Neural progenitor cell (in vitro differentiated cells): Measurements from ENCODE around the gene COL20A1. TPM values are rescaled to one million over a fixed set of nuclear protein-coding genes. Genes with fewer than 3 reads are reported as not detected.

Source experiments
- DNase-seq: peaks from one replicate; pipeline ENCODE4 v3.0.0-alpha.2; 2016; ENCODE audit warnings: low spot score
- H2AFZ ChIP-seq: fragments of 200-600 bp; sonication (generic); replicated peaks from 2 replicates; pipeline ENCODE4 v1.6.1; 2016; ENCODE audit warnings: antibody characterized with exemption
- H3F3A ChIP-seq: fragments of 200-600 bp; sonication (generic); 2 replicates; pipeline ENCODE4 v1.6.1; 2016; ENCODE audit warnings: antibody characterized with exemption, low read depth
- H3K27ac ChIP-seq: fragments of 200-600 bp; sonication (generic); 2 replicates; pipeline ENCODE4 v1.5.1; 2016; ENCODE audit warnings: mild to moderate bottlenecking
- H3K27me3 ChIP-seq: fragments of 200-600 bp; sonication (generic); 2 replicates; pipeline ENCODE4 v1.6.1; 2016; ENCODE audit warnings: mild to moderate bottlenecking, moderate library complexity
- H3K36me3 ChIP-seq: fragments of 200-600 bp; sonication (generic); 2 replicates; pipeline ENCODE4 v1.5.1; 2016
- H3K4me1 ChIP-seq: fragments of 200-600 bp; sonication (generic); 2 replicates; pipeline ENCODE4 v1.6.1; 2016; ENCODE audit warnings: mixed run types
- H3K4me2 ChIP-seq: fragments of 200-600 bp; sonication (generic); 2 replicates; pipeline ENCODE4 v1.6.1; 2016
- H3K4me3 ChIP-seq: fragments of 200-600 bp; sonication (generic); 2 replicates; pipeline ENCODE4 v1.5.1; 2016
- H3K79me2 ChIP-seq: fragments of 200-600 bp; sonication (generic); 2 replicates; pipeline ENCODE4 v1.6.1; 2016; ENCODE audit warnings: low read depth
- H3K9ac ChIP-seq: fragments of 200-600 bp; sonication (generic); 2 replicates; pipeline ENCODE4 v1.6.1; 2016
- H3K9me3 ChIP-seq: fragments of 200-600 bp; sonication (generic); 2 replicates; pipeline ENCODE4 v1.5.1; 2016; ENCODE audit warnings: low read depth
- H4K20me1 ChIP-seq: fragments of 200-600 bp; sonication (generic); 2 replicates; pipeline ENCODE4 v1.6.1; 2016; ENCODE audit warnings: low read depth
- H3K27ac Mint-ChIP-seq: 3 replicates; pipeline ENCODE4 v1.8.0; 2021; ENCODE audit warnings: mixed read lengths
- H3K27me3 Mint-ChIP-seq: 2 replicates; pipeline ENCODE4 v1.8.0; 2022; ENCODE audit warnings: low read depth, mild to moderate bottlenecking, inconsistent platforms, moderate library complexity, mixed read lengths; ENCODE audit not compliant: insufficient read depth
- H3K36me3 Mint-ChIP-seq: 3 replicates; pipeline ENCODE4 v1.8.0; 2021; ENCODE audit warnings: mixed read lengths
- H3K4me1 Mint-ChIP-seq: 3 replicates; pipeline ENCODE4 v1.8.0; 2021; ENCODE audit warnings: mixed read lengths
- H3K4me3 Mint-ChIP-seq: 3 replicates; pipeline ENCODE4 v1.8.0; 2021; ENCODE audit warnings: mild to moderate bottlenecking, moderate library complexity, mixed read lengths
- H3K9me3 Mint-ChIP-seq: 3 replicates; pipeline ENCODE4 v1.8.0; 2020; ENCODE audit warnings: mixed read lengths
- EZH2 ChIP-seq: fragments of 200-600 bp; sonication (generic); IDR thresholded peaks from 2 replicates; pipeline ENCODE4 v1.6.1; 2017; ENCODE audit warnings: antibody characterized with exemption, mild to moderate bottlenecking, moderate library complexity
- EZH2phosphoT487 ChIP-seq: fragments of 200-600 bp; sonication (generic); IDR thresholded peaks from 2 replicates; pipeline ENCODE4 v1.6.1; 2017; ENCODE audit warnings: antibody characterized with exemption
- total RNA-seq: library from RNA; depleted of rRNA; stranded (reverse); fragments of >200 nt; gene quantifications from 2 replicates; pipeline ENCODE4 v1.2.3, GENCODE V29; 2015; ENCODE audit warnings: low replicate concordance
- TF ChIP-seq, protein P1 (sequence below): fragments of 200-600 bp; sonication (generic); IDR thresholded peaks from 2 replicates; pipeline ENCODE4 v1.5.1; 2017; ENCODE audit warnings: antibody characterized with exemption, mild to moderate bottlenecking

The COL20A1 gene
- total RNA-seq, 1 donor from 2014 or later, result 0.37 TPM

DNA sequence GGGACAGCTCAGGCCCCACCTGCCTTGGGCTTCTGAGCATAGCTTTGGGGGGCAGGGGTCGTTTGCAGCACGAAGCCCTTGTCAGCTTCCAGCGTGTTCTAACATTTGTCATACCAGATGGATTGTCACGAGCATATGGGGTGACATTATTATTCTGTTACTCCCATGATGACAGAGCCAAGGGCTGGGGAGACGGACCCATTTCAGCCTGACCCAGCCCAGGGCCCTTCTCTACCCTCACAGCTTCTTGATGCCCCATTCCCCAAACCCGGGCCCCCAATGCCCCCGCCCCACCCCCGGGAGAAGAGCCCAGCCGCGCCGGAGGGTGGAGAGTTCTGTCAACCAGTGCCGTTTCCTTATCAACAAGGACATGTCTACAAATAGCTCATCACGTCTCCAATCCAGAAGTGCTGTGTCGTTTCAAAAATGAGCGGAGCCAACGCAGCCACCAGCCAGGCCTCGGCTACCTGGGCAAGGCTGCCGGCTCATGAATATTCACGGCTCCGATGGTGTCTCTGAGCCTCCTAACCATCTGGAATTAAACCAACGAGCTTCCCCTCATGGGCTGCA lies 77.7 kb downstream of the COL20A1 start:
- Histone ChIP-seq H3K36me3 (no peaks in the 10 kb centered on the region), H3K27ac (no peak overlapping the region), H3K4me1 (peaks cover 12% of the 10 kb centered on the region), H3K9me3 (no peaks in the 10 kb centered on the region), H3K79me2 (no peaks in the 10 kb centered on the region), H3K4me3 (no peak overlapping the region), H3F3A (peaks cover 8% of the 10 kb centered on the region), H3K9ac (no peak overlapping the region), H3K27me3 (no peaks in the 10 kb centered on the region), H4K20me1 (peaks cover 15% of the 10 kb centered on the region), H2AFZ (no peak overlapping the region), H3K4me2 (no peak overlapping the region)
- Mint-ChIP-seq H3K27ac (peak overlapping the region; percentile 29), H3K4me1 (peaks cover 27% of the 10 kb centered on the region), H3K4me3 (no peak overlapping the region), H3K36me3 (no peaks in the 10 kb centered on the region), H3K9me3 (no peaks in the 10 kb centered on the region), H3K27me3 (peaks cover 15% of the 10 kb centered on the region)
- DNase-seq, result no peak
- no peak for TF ChIP-seq EZH2phosphoT487
- TF ChIP-seq EZH2, result no peak
- TF ChIP-seq, protein P1, sequence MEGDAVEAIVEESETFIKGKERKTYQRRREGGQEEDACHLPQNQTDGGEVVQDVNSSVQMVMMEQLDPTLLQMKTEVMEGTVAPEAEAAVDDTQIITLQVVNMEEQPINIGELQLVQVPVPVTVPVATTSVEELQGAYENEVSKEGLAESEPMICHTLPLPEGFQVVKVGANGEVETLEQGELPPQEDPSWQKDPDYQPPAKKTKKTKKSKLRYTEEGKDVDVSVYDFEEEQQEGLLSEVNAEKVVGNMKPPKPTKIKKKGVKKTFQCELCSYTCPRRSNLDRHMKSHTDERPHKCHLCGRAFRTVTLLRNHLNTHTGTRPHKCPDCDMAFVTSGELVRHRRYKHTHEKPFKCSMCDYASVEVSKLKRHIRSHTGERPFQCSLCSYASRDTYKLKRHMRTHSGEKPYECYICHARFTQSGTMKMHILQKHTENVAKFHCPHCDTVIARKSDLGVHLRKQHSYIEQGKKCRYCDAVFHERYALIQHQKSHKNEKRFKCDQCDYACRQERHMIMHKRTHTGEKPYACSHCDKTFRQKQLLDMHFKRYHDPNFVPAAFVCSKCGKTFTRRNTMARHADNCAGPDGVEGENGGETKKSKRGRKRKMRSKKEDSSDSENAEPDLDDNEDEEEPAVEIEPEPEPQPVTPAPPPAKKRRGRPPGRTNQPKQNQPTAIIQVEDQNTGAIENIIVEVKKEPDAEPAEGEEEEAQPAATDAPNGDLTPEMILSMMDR, result no peak

DNA sequence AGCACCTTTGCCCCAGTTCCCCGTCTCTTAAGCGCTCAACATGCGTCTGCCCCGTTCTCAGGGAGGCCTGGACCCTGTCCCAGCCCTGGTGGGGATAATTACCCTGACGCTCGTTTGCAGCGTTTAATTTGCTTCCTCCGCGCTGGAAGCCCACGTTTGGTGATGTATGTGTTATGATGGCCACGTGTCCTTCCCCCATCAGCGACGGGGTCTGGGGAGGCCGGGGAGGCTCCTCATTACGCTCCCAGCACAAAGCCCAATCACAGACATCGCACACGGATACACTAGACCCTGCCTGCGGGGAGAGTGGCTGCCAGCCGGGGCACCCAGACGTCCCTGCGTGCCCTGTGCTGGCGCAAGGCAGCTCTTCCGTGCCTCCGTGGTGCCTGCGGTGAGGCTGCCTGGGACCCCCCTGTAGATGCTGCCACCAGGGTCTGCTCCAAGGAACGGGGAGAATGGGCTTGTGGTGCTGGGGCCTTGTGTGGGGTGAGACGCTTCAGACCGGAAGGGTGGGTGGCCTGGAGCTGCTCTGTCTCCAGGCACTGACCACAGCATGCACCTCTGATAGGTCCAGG lies 78.4 kb downstream of the COL20A1 start:
- H3K4me3 ChIP-seq, result no peak overlapping the region
- H3K9me3 ChIP-seq, result no peaks in the 10 kb centered on the region
- H3K27ac ChIP-seq, result no peak overlapping the region
- no peaks in the 10 kb centered on the region for H3K36me3 ChIP-seq
- H3K4me1 ChIP-seq, result peaks cover 12% of the 10 kb centered on the region
- no peaks in the 10 kb centered on the region for H3K27me3 ChIP-seq
- Mint-ChIP-seq H3K9me3 (no peaks in the 10 kb centered on the region), H3K36me3 (no peaks in the 10 kb centered on the region), H3K4me3 (no peak overlapping the region), H3K27me3 (peaks cover 18% of the 10 kb centered on the region), H3K4me1 (peaks cover 30% of the 10 kb centered on the region), H3K27ac (peak overlapping the region; percentile 85)
- H2AFZ ChIP-seq, result no peak overlapping the region
- no peak for DNase-seq
- H3K4me2 ChIP-seq, result no peak overlapping the region
- H3K79me2 ChIP-seq, result no peaks in the 10 kb centered on the region
- H3F3A ChIP-seq, result peaks cover 8% of the 10 kb centered on the region
- TF ChIP-seq EZH2, result no peak
- TF ChIP-seq, protein P1, result no peak
- H3K9ac ChIP-seq, result no peak overlapping the region
- H4K20me1 ChIP-seq, result peaks cover 15% of the 10 kb centered on the region

DNA sequence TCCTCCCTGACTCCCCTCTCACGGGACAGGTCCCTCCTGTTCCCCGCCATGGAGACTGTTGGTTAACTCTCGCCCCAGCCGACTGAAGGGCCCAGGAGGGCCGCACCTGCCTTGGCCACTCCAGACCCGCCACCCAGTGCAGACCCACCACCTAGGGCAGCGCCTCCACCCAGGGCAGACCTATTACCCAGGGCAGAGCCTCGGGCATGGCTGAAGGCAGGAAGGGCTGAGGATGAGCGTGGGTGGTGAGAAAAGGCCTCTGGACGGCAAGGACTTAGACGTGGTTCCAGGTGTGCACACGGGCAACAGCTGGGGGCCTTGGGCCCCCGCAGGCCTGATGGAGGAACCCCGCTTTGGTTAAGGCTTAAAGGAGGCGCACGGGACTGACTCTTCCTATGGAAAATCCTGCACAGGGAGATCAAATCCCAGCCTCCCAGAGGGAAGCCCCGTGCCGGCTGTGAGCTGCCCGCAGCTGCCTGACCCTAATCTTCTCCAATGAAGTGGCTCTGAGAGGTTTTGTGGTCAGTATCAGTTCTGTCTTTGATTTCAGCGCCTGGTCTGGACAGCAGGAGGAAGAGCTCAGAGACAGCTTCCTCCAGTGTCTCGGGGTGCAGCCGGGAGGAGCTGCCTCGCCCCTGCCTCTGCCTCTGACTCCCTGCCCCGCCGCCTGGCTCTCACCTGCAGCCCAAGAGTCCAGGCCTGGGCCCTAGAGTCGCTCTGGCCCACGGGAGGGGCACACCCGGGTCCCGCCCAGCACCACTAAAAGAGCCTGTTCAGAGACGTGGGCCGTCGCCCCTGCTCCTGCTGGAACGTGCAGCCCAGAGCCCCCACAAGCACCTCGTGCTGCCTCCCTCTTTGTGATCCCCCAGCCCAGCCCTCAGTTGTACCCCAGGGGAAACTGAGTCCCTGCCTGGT lies 80.2 kb downstream of the COL20A1 start:
- Mint-ChIP-seq H3K4me1 (peaks cover 29% of the 10 kb centered on the region), H3K4me3 (no peak overlapping the region), H3K27me3 (peaks cover 14% of the 10 kb centered on the region), H3K27ac (no peak overlapping the region), H3K9me3 (no peaks in the 10 kb centered on the region), H3K36me3 (no peaks in the 10 kb centered on the region)
- Histone ChIP-seq H3K9ac (no peak overlapping the region), H3K4me1 (peaks cover 17% of the 10 kb centered on the region), H3K27me3 (no peaks in the 10 kb centered on the region), H3K27ac (no peak overlapping the region), H3F3A (peaks cover 12% of the 10 kb centered on the region), H3K79me2 (no peaks in the 10 kb centered on the region), H2AFZ (no peak overlapping the region), H3K36me3 (no peaks in the 10 kb centered on the region), H3K4me2 (no peak overlapping the region), H3K4me3 (no peak overlapping the region), H4K20me1 (peaks cover 10% of the 10 kb centered on the region), H3K9me3 (no peaks in the 10 kb centered on the region)
- DNase-seq, result no peak
- TF ChIP-seq, protein P1, result no peak
- TF ChIP-seq EZH2phosphoT487 (no peak), EZH2 (no peak)
